ENCODE results near the gene SECISBP2.

The SECISBP2 gene

GRCh38 chr9:89342948-89343347, 24.6 kb downstream of the SECISBP2 start:
- TF ChIP-seq TAF1 (IDR thresholded peaks at IDR 0.05; ENCODE audit: borderline replicate concordance, insufficient read depth, low read length) (no peak), POLR2AphosphoS5 (IDR thresholded peaks at IDR 0.05; ENCODE audit: low read depth, low read length) (no peak), REST (IDR thresholded peaks at IDR 0.05; ENCODE audit: insufficient read depth in 1 of 2, low read depth in 2 of 2, low read length in 2 of 2) (no peak), FOXP2 (optimal IDR thresholded peaks at IDR 0.05; ENCODE audit: borderline replicate concordance, extremely low read depth, extremely low read length, insufficient read depth) (no peak)

- TF ChIP-seq SIN3A (IDR thresholded peaks at IDR 0.05; ENCODE audit: borderline replicate concordance, insufficient read depth, low read length) (no peak), POLR2AphosphoS5 (IDR thresholded peaks at IDR 0.05; ENCODE audit: low read depth, low read length) (no peak), REST (IDR thresholded peaks at IDR 0.05; ENCODE audit: insufficient read depth in 1 of 2, low read depth in 2 of 2, low read length in 2 of 2) (no peak), TAF1 (IDR thresholded peaks at IDR 0.05; ENCODE audit: borderline replicate concordance, insufficient read depth, low read length) (no peak), FOXP2 (optimal IDR thresholded peaks at IDR 0.05; ENCODE audit: borderline replicate concordance, extremely low read depth, extremely low read length, insufficient read depth) (no peak)
Observed at GRCh38 chr9:89345476-89345875, 27.2 kb downstream of the SECISBP2 start.

- TF ChIP-seq SIN3A (IDR thresholded peaks at IDR 0.05; ENCODE audit: borderline replicate concordance, insufficient read depth, low read length) (no peak), TAF1 (IDR thresholded peaks at IDR 0.05; ENCODE audit: borderline replicate concordance, insufficient read depth, low read length) (no peak), POLR2AphosphoS5 (IDR thresholded peaks at IDR 0.05; ENCODE audit: low read depth, low read length) (no peak), REST (IDR thresholded peaks at IDR 0.05; ENCODE audit: insufficient read depth in 1 of 2, low read depth in 2 of 2, low read length in 2 of 2) (no peak), FOXP2 (optimal IDR thresholded peaks at IDR 0.05; ENCODE audit: borderline replicate concordance, extremely low read depth, extremely low read length, insufficient read depth) (no peak)
Observed at GRCh38 chr9:89346696-89347095, 28.4 kb downstream of the SECISBP2 start.

- no peak for TF ChIP-seq TAF1 (IDR thresholded peaks at IDR 0.05; ENCODE audit: borderline replicate concordance, insufficient read depth, low read length)
- TF ChIP-seq FOXP2 (optimal IDR thresholded peaks at IDR 0.05; ENCODE audit: borderline replicate concordance, extremely low read depth, extremely low read length, insufficient read depth), result no peak
- no peak for TF ChIP-seq POLR2AphosphoS5 (IDR thresholded peaks at IDR 0.05; ENCODE audit: low read depth, low read length)
Observed at GRCh38 chr9:89347651-89348050, 29.4 kb downstream of the SECISBP2 start.

GRCh38 chr9:89349607-89350006, 31.3 kb downstream of the SECISBP2 start:
- no peak for TF ChIP-seq SIN3A (IDR thresholded peaks at IDR 0.05; ENCODE audit: borderline replicate concordance, insufficient read depth, low read length)
- TF ChIP-seq REST (IDR thresholded peaks at IDR 0.05; ENCODE audit: insufficient read depth in 1 of 2, low read depth in 2 of 2, low read length in 2 of 2), result no peak
- no peak for TF ChIP-seq TAF1 (IDR thresholded peaks at IDR 0.05; ENCODE audit: borderline replicate concordance, insufficient read depth, low read length)
- TF ChIP-seq POLR2AphosphoS5 (IDR thresholded peaks at IDR 0.05; ENCODE audit: low read depth, low read length), result no peak
- no peak for TF ChIP-seq FOXP2 (optimal IDR thresholded peaks at IDR 0.05; ENCODE audit: borderline replicate concordance, extremely low read depth, extremely low read length, insufficient read depth)
